Stimulated activated CD8-positive, alpha-beta memory T cell treated with anti-CD3 and anti-CD28 coated beads, Interleukin-4, amount 100 ng/mL, for 24 hours (primary cell): ENCODE results near the gene ADAM23.

Experiments
- DNase-seq: peaks from one replicate; pipeline ENCODE4 v3.0.0-alpha.2; 2020; ENCODE audit warnings: low read depth

The ADAM23 gene

DNA sequence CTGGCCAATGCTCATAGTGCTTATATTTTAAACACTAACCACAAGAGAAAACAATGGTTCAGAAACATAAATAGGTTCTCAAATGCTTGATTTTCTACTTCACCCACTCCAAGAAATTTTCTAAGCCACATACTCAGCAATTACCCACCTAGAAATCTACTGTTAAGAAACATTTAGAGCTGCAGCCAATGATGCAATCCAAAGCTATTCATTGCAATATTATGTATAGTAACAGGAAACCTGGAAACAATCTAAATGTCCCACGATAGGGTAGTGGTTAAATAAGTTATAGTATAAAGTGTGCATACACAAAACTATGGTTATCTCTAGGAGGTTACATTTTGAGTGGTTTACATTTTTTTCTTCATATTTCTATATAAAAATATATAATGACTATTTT is 204.7 kb downstream of the ADAM23 start:
- DNase-seq, result no peak

DNA sequence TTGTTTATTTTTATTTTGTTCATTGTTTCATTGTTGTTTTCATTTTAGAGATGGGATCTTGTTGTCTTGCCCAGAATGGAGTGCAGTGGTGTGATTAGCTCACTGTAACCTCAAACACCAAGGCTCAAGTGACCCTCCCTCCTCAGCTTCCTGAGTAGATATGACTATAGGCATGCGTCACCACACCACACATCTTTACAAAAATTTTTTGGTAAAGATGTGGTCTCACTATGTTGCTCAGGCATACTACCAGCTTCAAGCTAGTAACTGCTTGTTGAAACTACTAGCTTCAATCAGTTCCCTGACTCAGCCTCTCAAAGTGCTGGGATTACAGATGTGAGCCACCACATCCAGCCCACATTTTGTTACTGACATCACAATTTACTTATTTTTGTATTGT is 213.8 kb downstream of the ADAM23 start:
- DNase-seq, result no peak

DNA sequence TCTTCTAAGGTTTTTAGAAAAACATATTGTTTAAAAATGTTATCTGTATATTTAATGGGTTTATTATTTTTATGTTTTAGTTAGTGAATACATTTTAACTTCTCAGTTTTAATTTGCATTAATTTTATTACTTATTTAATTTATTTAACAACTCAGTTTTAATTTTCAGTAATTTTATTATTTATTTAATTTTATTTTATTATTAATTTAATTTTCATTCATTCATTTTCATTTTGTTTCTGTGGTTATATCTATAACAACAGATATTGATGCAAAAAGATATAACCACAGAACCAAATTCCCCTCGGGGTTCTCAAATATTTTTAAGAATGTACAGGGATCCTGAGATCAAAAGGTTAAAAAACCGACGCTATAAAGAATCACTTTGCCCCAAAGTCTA is 221.9 kb downstream of the ADAM23 start:
- DNase-seq, result no peak
